ENCODE measurements around the gene ZMYND19. TPM values are rescaled to one million over a fixed set of nuclear protein-coding genes. Genes with fewer than 3 reads are reported as not detected.
"Not testable (repeated sequence)": the region's sequence is repeated elsewhere in the genome, so short reads cannot be mapped to it uniquely, and the experiment has no call there.

The ZMYND19 gene
- total RNA-seq, 4 donors from 2014 or later: 9.5 to 22.1 (median 11.7) TPM

DNA sequence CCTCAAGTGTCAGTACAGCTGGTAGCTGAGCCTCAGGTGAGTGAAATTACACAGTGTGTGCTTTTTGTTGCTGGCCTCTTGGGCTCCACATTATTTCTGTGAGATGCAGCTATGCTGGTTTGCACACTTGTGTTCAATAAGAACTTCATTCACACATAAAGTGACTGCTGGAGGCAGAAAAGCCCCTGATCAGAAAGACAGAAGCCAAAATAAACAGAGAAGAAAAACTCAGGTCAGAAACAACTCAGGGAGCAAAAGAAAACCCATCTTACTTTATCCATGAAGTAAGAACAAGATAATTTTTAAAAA is 55.2 kb downstream of the ZMYND19 start:
- ATAC-seq (ENCODE audit: low FRiP score) (no peak), DNase-seq (ENCODE audit: low spot score) (no peak)
- TF ChIP-seq CTCF (IDR thresholded peaks at IDR 0.05): no peak

GRCh38 chr9:137534256-137535119 is 55.8 kb downstream of the ZMYND19 start:
- ATAC-seq (ENCODE audit: low FRiP score) (no peak), DNase-seq (ENCODE audit: low spot score) (no peak)
- TF ChIP-seq CTCF (IDR thresholded peaks at IDR 0.05): no peak

DNA sequence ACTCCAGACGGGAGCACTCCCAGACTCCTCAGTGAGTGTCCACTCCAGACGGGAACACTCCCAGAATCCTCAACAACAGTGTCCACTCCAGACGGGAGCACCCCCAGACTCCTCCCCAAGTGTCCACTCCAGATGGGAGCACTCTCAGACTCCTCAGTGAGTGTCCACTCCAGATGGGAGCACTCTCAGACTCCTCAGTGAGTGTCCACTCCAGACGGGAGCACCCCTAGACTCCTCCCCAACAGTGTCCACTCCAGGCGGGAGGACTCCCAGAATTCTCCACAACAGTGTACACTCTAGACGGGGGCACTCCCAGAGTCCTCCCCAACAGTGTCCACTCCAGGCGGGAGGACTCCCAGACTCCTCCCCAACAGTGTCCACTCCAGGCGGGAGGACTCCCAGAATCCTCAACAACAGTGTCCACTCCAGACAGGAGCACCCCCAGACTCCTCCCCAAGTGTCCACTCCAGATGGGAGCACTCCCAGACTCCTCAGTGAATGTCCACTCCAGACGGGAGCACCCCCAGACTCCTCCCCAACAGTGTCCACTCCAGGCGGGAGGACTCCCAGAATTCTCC is 57.3 kb downstream of the ZMYND19 start:
- ATAC-seq (ENCODE audit: low FRiP score); DNase-seq (ENCODE audit: low spot score): not testable (repeated sequence)

Small RNA genes lying within 50 kb of the gene (small RNA-seq; reads per million reads assigned to genes)
- gene RF00017: not detected

Other genes starting within 250 kb of the ZMYND19 start
- gene EXD3, start 167.3 kb downstream of the ZMYND19 start, total RNA-seq: 10 to 100 TPM in 3 of 4 donors, 1 to 10 TPM in 1; 8.3 to 18.3 (median 10.5) TPM
- 1 to 10 TPM in 3 of 4 donors, under 1 TPM in 1; 0.84 to 3.8 (median 2.1) TPM for gene NOXA1, start 167.1 kb downstream of the ZMYND19 start, total RNA-seq
- gene ENTPD8, start 149.2 kb downstream of the ZMYND19 start, total RNA-seq: not detected
- gene NSMF, start 131.2 kb downstream of the ZMYND19 start, total RNA-seq: 10 to 100 TPM; 29.6 to 59.9 (median 31.5) TPM
- 10 to 100 TPM in 3 of 4 donors, 1 to 10 TPM in 1; 7.1 to 23.1 (median 13.9) TPM for gene PNPLA7, start 40.1 kb downstream of the ZMYND19 start, total RNA-seq
- 10 to 100 TPM; 41.2 to 82.9 (median 66.6) TPM for gene MRPL41, start 38.6 kb downstream of the ZMYND19 start, total RNA-seq
- 10 to 100 TPM; 14.4 to 40.5 (median 29.1) TPM for gene DPH7, start 11.6 kb downstream of the ZMYND19 start, total RNA-seq
- gene ARRDC1, start 15.2 kb upstream of the ZMYND19 start, total RNA-seq: 10 to 100 TPM; 23.4 to 39.2 (median 33.3) TPM
- 100 to 1,000 TPM in 1 of 4 donors, 10 to 100 TPM in 3; 57.6 to 103 (median 76.8) TPM for gene EHMT1, start 28.5 kb upstream of the ZMYND19 start, total RNA-seq

Data from omental fat pad (tissue), 4 donors.